ENCODE results near the gene RASSF6. TPM values are rescaled to one million over a fixed set of nuclear protein-coding genes. Genes with fewer than 3 reads are reported as not detected.

Gene RASSF6
- total and polyA plus RNA-seq, 11 donors = 0.11 TPM; not detected in 10

GRCh38 chr4:73619346-73619745 lies 890 bp downstream of the RASSF6 start:
- Histone ChIP-seq H3K36me3 (no peaks in the 10 kb centered on the region), H3K9me3 (no peaks in the 10 kb centered on the region), H3K4me3 (no peak overlapping the region), H3K4me1 (peaks cover 0 to 6% (median 0%) of the 10 kb centered on the region in 12 donors), H3K27ac (no peak overlapping the region), H3K27me3 (peaks cover 0 to 24% (median 7%) of the 10 kb centered on the region in 9 donors)
- DNase-seq (no peak), ATAC-seq (no peak)
- TF ChIP-seq, protein P1, sequence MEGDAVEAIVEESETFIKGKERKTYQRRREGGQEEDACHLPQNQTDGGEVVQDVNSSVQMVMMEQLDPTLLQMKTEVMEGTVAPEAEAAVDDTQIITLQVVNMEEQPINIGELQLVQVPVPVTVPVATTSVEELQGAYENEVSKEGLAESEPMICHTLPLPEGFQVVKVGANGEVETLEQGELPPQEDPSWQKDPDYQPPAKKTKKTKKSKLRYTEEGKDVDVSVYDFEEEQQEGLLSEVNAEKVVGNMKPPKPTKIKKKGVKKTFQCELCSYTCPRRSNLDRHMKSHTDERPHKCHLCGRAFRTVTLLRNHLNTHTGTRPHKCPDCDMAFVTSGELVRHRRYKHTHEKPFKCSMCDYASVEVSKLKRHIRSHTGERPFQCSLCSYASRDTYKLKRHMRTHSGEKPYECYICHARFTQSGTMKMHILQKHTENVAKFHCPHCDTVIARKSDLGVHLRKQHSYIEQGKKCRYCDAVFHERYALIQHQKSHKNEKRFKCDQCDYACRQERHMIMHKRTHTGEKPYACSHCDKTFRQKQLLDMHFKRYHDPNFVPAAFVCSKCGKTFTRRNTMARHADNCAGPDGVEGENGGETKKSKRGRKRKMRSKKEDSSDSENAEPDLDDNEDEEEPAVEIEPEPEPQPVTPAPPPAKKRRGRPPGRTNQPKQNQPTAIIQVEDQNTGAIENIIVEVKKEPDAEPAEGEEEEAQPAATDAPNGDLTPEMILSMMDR (IDR thresholded peaks at IDR 0.05) = no peak
- no peak for TF ChIP-seq POLR2A (IDR thresholded peaks at IDR 0.05)
- intact Hi-C loops (cut with DNase I) = no loop called here
- WGBS, 4 donors = 56 to 59% (median 58%) methylated on average over 4 of the region's 4 CpGs

DNA sequence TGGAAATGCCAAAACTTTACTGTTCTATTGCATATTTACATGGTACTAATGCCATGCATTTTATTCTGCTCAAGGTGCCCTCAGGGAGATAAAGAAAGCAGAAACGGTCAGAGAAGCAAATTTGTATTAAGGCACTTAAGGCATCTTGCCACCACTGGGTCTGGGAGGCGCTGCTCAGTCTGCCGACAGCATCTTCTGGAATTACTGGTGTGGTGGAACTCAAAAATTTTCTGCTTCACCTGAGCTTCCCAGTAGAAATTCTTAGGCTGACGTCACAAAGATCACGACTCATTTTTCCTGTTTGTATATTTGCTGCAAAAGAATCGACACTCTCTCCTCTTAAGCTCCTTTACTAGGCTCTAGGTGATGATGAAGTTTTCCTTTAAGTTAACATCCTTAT lies 3.0 kb downstream of the RASSF6 start:
- Histone ChIP-seq H3K9me3 (no peaks in the 10 kb centered on the region), H3K27ac (no peak overlapping the region), H3K4me3 (no peak overlapping the region), H3K27me3 (peaks cover 0 to 29% (median 7%) of the 10 kb centered on the region in 9 donors), H3K36me3 (no peaks in the 10 kb centered on the region), H3K4me1 (peaks cover 0 to 6% (median 0%) of the 10 kb centered on the region in 12 donors)
- ATAC-seq (no peak), DNase-seq (no peak)
- intact Hi-C loops (cut with DNase I) = no loop called here
- TF ChIP-seq, protein P1 (IDR thresholded peaks at IDR 0.05) = no peak
- TF ChIP-seq POLR2A (IDR thresholded peaks at IDR 0.05) = no peak
- WGBS, 4 donors = 57 to 59% (median 58%) methylated on average over 6 of the region's 6 CpGs

DNA sequence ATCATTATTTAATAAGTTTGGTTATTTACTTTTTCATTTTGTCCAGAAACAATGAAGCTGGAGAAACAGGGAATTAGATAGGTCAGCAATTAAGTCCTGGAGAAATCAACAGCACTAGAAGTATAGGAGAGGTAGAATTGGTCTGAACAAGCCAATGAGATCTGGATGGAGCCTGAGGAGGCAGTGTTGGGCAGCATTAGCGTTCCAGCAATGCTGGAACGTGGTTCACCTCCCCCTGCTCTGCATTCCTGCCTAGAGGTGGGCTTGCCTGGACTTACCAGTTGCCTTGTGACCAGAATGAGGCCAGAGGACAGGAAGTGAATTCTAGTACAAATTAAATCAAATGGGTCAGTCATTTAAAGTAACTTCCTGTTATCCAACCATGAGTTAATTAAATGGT lies 4.6 kb downstream of the RASSF6 start:
- peaks cover 0 to 6% (median 0%) of the 10 kb centered on the region in 12 donors for H3K4me1 ChIP-seq
- no peaks in the 10 kb centered on the region for H3K36me3 ChIP-seq
- TF ChIP-seq POLR2A (IDR thresholded peaks at IDR 0.05) = no peak
- TF ChIP-seq, protein P1 (IDR thresholded peaks at IDR 0.05) = no peak
- H3K4me3 ChIP-seq = no peak overlapping the region
- ATAC-seq (no peak), DNase-seq (no peak)
- intact Hi-C loops (cut with DNase I) = no loop called here
- H3K27me3 ChIP-seq = peaks cover 0 to 26% (median 3%) of the 10 kb centered on the region in 9 donors
- H3K27ac ChIP-seq = no peak overlapping the region
- H3K9me3 ChIP-seq = no peaks in the 10 kb centered on the region
- WGBS, 4 donors = 15 to 21% (median 18%) methylated on average over 2 of the region's 2 CpGs

GRCh38 chr4:73614311-73614867 lies 5.8 kb downstream of the RASSF6 start:
- H3K27me3 ChIP-seq = peaks cover 0 to 24% (median 0%) of the 10 kb centered on the region in 9 donors
- no peak for TF ChIP-seq POLR2A (IDR thresholded peaks at IDR 0.05)
- TF ChIP-seq, protein P1 (IDR thresholded peaks at IDR 0.05) = no peak
- DNase-seq (no peak), ATAC-seq (no peak)
- no peaks in the 10 kb centered on the region for H3K36me3 ChIP-seq
- H3K4me3 ChIP-seq = no peak overlapping the region
- H3K4me1 ChIP-seq = no peaks in the 10 kb centered on the region
- no peak overlapping the region for H3K27ac ChIP-seq
- intact Hi-C loops (cut with DNase I) = no loop called here
- H3K9me3 ChIP-seq = no peaks in the 10 kb centered on the region

Data from heart left ventricle (tissue), 16 donors.